Neural progenitor cell (in vitro differentiated cells): ENCODE measurements around the gene ESPNL. TPM values are rescaled to one million over a fixed set of nuclear protein-coding genes. Genes with fewer than 3 reads are reported as not detected.

Experiments used
- DNase-seq: peaks from one replicate; pipeline ENCODE4 v3.0.0-alpha.2; 2016; ENCODE audit warnings: low spot score
- H2AFZ ChIP-seq: fragments of 200-600 bp; sonication (generic); replicated peaks from 2 replicates; pipeline ENCODE4 v1.6.1; 2016; ENCODE audit warnings: antibody characterized with exemption
- H3F3A ChIP-seq: fragments of 200-600 bp; sonication (generic); 2 replicates; pipeline ENCODE4 v1.6.1; 2016; ENCODE audit warnings: antibody characterized with exemption, low read depth
- H3K27ac ChIP-seq: fragments of 200-600 bp; sonication (generic); 2 replicates; pipeline ENCODE4 v1.5.1; 2016; ENCODE audit warnings: mild to moderate bottlenecking
- H3K27me3 ChIP-seq: fragments of 200-600 bp; sonication (generic); 2 replicates; pipeline ENCODE4 v1.6.1; 2016; ENCODE audit warnings: mild to moderate bottlenecking, moderate library complexity
- H3K36me3 ChIP-seq: fragments of 200-600 bp; sonication (generic); 2 replicates; pipeline ENCODE4 v1.5.1; 2016
- H3K4me1 ChIP-seq: fragments of 200-600 bp; sonication (generic); 2 replicates; pipeline ENCODE4 v1.6.1; 2016; ENCODE audit warnings: mixed run types
- H3K4me2 ChIP-seq: fragments of 200-600 bp; sonication (generic); 2 replicates; pipeline ENCODE4 v1.6.1; 2016
- H3K4me3 ChIP-seq: fragments of 200-600 bp; sonication (generic); 2 replicates; pipeline ENCODE4 v1.5.1; 2016
- H3K79me2 ChIP-seq: fragments of 200-600 bp; sonication (generic); 2 replicates; pipeline ENCODE4 v1.6.1; 2016; ENCODE audit warnings: low read depth
- H3K9ac ChIP-seq: fragments of 200-600 bp; sonication (generic); 2 replicates; pipeline ENCODE4 v1.6.1; 2016
- H3K9me3 ChIP-seq: fragments of 200-600 bp; sonication (generic); 2 replicates; pipeline ENCODE4 v1.5.1; 2016; ENCODE audit warnings: low read depth
- H4K20me1 ChIP-seq: fragments of 200-600 bp; sonication (generic); 2 replicates; pipeline ENCODE4 v1.6.1; 2016; ENCODE audit warnings: low read depth
- H3K27ac Mint-ChIP-seq: 3 replicates; pipeline ENCODE4 v1.8.0; 2021; ENCODE audit warnings: mixed read lengths
- H3K27me3 Mint-ChIP-seq: 2 replicates; pipeline ENCODE4 v1.8.0; 2022; ENCODE audit warnings: low read depth, mild to moderate bottlenecking, inconsistent platforms, moderate library complexity, mixed read lengths; ENCODE audit not compliant: insufficient read depth
- H3K36me3 Mint-ChIP-seq: 3 replicates; pipeline ENCODE4 v1.8.0; 2021; ENCODE audit warnings: mixed read lengths
- H3K4me1 Mint-ChIP-seq: 3 replicates; pipeline ENCODE4 v1.8.0; 2021; ENCODE audit warnings: mixed read lengths
- H3K4me3 Mint-ChIP-seq: 3 replicates; pipeline ENCODE4 v1.8.0; 2021; ENCODE audit warnings: mild to moderate bottlenecking, moderate library complexity, mixed read lengths
- H3K9me3 Mint-ChIP-seq: 3 replicates; pipeline ENCODE4 v1.8.0; 2020; ENCODE audit warnings: mixed read lengths
- CTCF ChIP-seq: fragments of 200-600 bp; sonication (generic); IDR thresholded peaks from 2 replicates; pipeline ENCODE4 v1.5.1; 2017; ENCODE audit warnings: antibody characterized with exemption, mild to moderate bottlenecking
- EZH2 ChIP-seq: fragments of 200-600 bp; sonication (generic); IDR thresholded peaks from 2 replicates; pipeline ENCODE4 v1.6.1; 2017; ENCODE audit warnings: antibody characterized with exemption, mild to moderate bottlenecking, moderate library complexity
- EZH2phosphoT487 ChIP-seq: fragments of 200-600 bp; sonication (generic); IDR thresholded peaks from 2 replicates; pipeline ENCODE4 v1.6.1; 2017; ENCODE audit warnings: antibody characterized with exemption
- total RNA-seq: library from RNA; depleted of rRNA; stranded (reverse); fragments of >200 nt; gene quantifications from 2 replicates; pipeline ENCODE4 v1.2.3, GENCODE V29; 2015; ENCODE audit warnings: low replicate concordance

ESPNL gene
- total RNA-seq, 1 donor from 2014 or later: 0.58 TPM

GRCh38 chr2:238129166-238130010 is 29.2 kb downstream of the ESPNL start:
- Histone ChIP-seq H4K20me1 (no peaks in the 10 kb centered on the region), H2AFZ (no peak overlapping the region), H3K4me3 (no peak overlapping the region), H3K79me2 (no peaks in the 10 kb centered on the region), H3K9me3 (no peaks in the 10 kb centered on the region), H3K4me2 (no peak overlapping the region), H3K9ac (no peak overlapping the region), H3K27ac (no peak overlapping the region), H3F3A (peaks cover 9% of the 10 kb centered on the region), H3K36me3 (no peaks in the 10 kb centered on the region), H3K4me1 (no peaks in the 10 kb centered on the region), H3K27me3 (no peaks in the 10 kb centered on the region)
- no peak for DNase-seq
- H3K4me1 Mint-ChIP-seq: no peaks in the 10 kb centered on the region
- TF ChIP-seq EZH2phosphoT487 (no peak), CTCF (no peak), EZH2 (no peak)
- H3K36me3 Mint-ChIP-seq: no peaks in the 10 kb centered on the region
- H3K4me3 Mint-ChIP-seq: no peak overlapping the region
- H3K27ac Mint-ChIP-seq: peak overlapping the region; percentile 36
- no peaks in the 10 kb centered on the region for H3K9me3 Mint-ChIP-seq
- no peaks in the 10 kb centered on the region for H3K27me3 Mint-ChIP-seq

- Mint-ChIP-seq H3K36me3 (no peaks in the 10 kb centered on the region), H3K4me3 (no peak overlapping the region), H3K27ac (peak overlapping the region; percentile 19), H3K9me3 (no peaks in the 10 kb centered on the region), H3K27me3 (no peaks in the 10 kb centered on the region), H3K4me1 (no peaks in the 10 kb centered on the region)
- TF ChIP-seq EZH2 (no peak), EZH2phosphoT487 (no peak), CTCF (no peak)
- Histone ChIP-seq H3F3A (peaks cover 9% of the 10 kb centered on the region), H4K20me1 (no peaks in the 10 kb centered on the region), H3K27ac (no peak overlapping the region), H3K4me1 (no peaks in the 10 kb centered on the region), H3K4me3 (no peak overlapping the region), H3K9ac (no peak overlapping the region), H3K4me2 (no peak overlapping the region), H2AFZ (no peak overlapping the region), H3K9me3 (no peaks in the 10 kb centered on the region), H3K27me3 (no peaks in the 10 kb centered on the region), H3K36me3 (no peaks in the 10 kb centered on the region), H3K79me2 (no peaks in the 10 kb centered on the region)
- DNase-seq: no peak
Observed at GRCh38 chr2:238130111-238130695, 30.1 kb downstream of the ESPNL start.

DNA sequence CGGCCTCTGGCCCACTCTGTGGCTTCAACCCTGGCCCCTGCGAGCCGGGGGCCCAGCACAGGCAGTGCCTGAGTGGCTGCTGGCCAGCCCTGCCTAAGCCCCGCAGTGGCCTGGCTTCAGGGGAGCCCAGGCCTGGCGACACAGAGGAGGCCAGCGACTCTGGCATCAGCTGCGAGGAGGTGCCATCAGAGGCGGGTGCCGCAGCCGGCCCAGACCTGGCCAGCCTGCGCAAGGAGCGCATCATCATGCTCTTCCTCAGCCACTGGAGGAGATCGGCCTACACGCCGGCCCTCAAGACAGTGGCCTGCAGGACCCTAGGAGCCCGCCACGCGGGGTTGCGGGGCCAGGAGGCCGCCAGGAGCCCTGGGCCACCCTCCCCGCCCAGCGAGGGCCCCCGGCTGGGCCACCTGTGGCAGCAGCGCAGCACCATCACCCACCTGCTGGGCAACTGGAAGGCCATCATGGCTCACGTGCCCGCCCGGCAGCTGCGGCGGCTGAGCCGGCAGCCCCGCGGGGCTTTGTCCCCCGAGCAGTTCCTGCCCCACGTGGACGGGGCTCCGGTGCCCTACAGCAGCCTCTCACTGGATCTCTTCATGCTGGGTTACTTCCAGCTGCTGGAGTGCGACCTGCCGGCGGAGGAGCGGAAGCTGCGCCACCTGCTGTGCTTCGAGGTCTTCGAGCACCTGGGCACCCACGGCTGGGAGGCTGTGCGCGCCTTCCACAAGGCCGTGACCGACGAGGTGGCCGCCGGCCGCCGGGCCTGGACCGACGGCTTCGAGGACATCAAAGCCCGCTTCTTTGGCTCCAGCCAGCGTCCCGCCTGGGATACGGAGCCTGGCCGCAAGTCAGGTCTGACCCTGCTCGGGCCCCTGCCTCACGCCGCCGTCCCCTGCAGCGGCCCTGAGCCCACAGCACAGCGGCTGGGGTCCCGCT is 30.8 kb downstream of the ESPNL start:
- Histone ChIP-seq H3K27me3 (no peaks in the 10 kb centered on the region), H3K27ac (no peak overlapping the region), H2AFZ (no peak overlapping the region), H3K9me3 (no peaks in the 10 kb centered on the region), H3K79me2 (no peaks in the 10 kb centered on the region), H4K20me1 (no peaks in the 10 kb centered on the region), H3K4me3 (no peak overlapping the region), H3K9ac (no peak overlapping the region), H3K4me1 (no peaks in the 10 kb centered on the region), H3F3A (peaks cover 9% of the 10 kb centered on the region), H3K36me3 (no peaks in the 10 kb centered on the region), H3K4me2 (no peak overlapping the region)
- no peaks in the 10 kb centered on the region for H3K4me1 Mint-ChIP-seq
- no peaks in the 10 kb centered on the region for H3K36me3 Mint-ChIP-seq
- H3K4me3 Mint-ChIP-seq: no peak overlapping the region
- no peaks in the 10 kb centered on the region for H3K27me3 Mint-ChIP-seq
- no peaks in the 10 kb centered on the region for H3K9me3 Mint-ChIP-seq
- no peak overlapping the region for H3K27ac Mint-ChIP-seq
- DNase-seq: no peak
- TF ChIP-seq EZH2phosphoT487 (no peak), CTCF (no peak), EZH2 (no peak)
